Ectodermal cell (in vitro differentiated cells): Measurements from ENCODE around the gene SHROOM3.

Experiments used
- H3K27ac ChIP-seq: 2 replicates; pipeline ENCODE4 v1.7.0; 2013; ENCODE audit warnings: mild to moderate bottlenecking, low read depth, low read length; ENCODE audit not compliant: insufficient read depth, poor library complexity, severe bottlenecking
- H3K27me3 ChIP-seq: 2 replicates; pipeline ENCODE4 v1.7.0; 2013; ENCODE audit warnings: mild to moderate bottlenecking, low read length; ENCODE audit not compliant: insufficient read depth, control insufficient read depth, poor library complexity, severe bottlenecking
- H3K36me3 ChIP-seq: one replicate; pipeline ENCODE4 v1.7.0; 2013; ENCODE audit warnings: low read length; ENCODE audit not compliant: control insufficient read depth, insufficient read depth
- H3K4me1 ChIP-seq: one replicate; pipeline ENCODE4 v1.7.0; 2013; ENCODE audit warnings: low read length; ENCODE audit not compliant: control insufficient read depth, insufficient read depth
- H3K4me3 ChIP-seq: 2 replicates; pipeline ENCODE4 v1.7.0; 2013; ENCODE audit warnings: low read depth, low read length, control low read depth; ENCODE audit not compliant: insufficient read depth
- H3K9me3 ChIP-seq: 2 replicates; pipeline ENCODE4 v1.7.0; 2013; ENCODE audit warnings: mild to moderate bottlenecking, low read length, moderate library complexity; ENCODE audit not compliant: control insufficient read depth
- WGBS, 2 experiments: methylation state at CpG; one replicate each; pipeline ENCODE4 v1.1.7; 2013; ENCODE audit warnings: missing lambda C conversion rate in 2 of 2; 5-methylcytosine and 5-hydroxymethylcytosine counted together

The SHROOM3 gene

DNA sequence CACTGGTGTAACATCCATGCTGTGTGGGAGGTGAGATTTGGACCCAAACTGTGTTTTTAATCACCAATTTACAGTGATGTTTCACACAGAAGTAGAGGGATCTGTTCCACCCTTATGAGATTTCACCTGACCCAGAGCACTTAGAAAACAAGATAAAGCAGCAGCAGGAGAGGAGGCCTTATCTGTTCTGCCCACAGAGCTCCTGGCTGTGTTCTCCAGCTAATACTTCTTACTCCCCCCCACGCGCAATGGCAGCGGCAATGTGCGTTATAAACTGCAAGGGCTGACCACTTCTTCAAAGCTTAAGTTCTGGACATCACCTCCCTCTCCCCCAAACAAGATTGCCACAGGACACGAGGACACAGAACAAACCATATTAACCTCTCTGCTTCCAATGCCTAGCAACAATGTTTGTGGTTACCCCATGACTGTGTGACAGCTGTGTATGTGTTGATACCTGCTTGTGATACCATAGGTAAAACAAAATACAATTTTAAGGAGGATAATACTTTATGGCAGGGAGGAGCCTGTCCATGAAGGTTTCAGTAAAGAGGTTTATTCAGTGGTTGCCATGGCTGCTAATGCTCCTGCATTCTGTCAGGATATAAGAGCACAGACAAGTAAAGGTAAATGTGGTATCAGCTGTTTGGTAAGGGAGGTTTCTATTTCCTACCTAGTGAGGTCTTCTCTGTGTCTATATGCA is 252.9 kb downstream of the SHROOM3 start:
- H3K27ac ChIP-seq, result no peak overlapping the region
- peaks cover 27% of the 10 kb centered on the region for H3K4me1 ChIP-seq
- H3K27me3 ChIP-seq, result no peaks in the 10 kb centered on the region
- H3K9me3 ChIP-seq, result no peaks in the 10 kb centered on the region
- 65 to 74% methylated on average over 5 of the region's 5 CpGs for WGBS, 2 experiments
- no peak overlapping the region for H3K4me3 ChIP-seq
- no peaks in the 10 kb centered on the region for H3K36me3 ChIP-seq

DNA sequence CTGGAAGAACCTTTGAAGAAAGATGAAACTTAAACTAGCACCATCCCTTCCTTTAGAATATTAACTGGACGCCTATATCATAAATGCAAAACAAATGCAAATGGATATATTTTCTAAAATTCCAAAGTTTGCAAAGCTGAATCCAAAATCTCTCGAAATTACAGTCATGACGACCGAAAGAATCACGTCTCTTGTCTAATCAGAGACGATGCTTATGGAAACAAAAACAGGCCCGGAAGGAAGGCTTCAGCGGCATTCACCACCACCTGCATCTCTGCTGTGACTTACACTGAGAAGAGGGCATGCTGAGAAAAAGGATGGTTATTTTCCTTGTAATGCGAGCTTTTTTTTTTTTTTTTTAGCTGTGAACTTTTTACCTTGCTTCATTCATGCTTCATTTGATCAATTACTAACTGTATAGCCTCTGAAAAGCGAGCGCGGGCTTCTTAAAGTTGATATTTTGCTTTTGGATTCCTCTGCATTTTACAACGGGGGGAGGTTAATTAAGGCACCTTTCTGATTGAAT is 253.7 kb downstream of the SHROOM3 start:
- H3K36me3 ChIP-seq, result no peaks in the 10 kb centered on the region
- peaks cover 30% of the 10 kb centered on the region for H3K4me1 ChIP-seq
- 3 to 4% methylated on average over 12 to 13 of the region's 13 CpGs for WGBS, 2 experiments
- H3K27me3 ChIP-seq, result no peaks in the 10 kb centered on the region
- peak overlapping the region; percentile 63 for H3K4me3 ChIP-seq
- no peak overlapping the region for H3K27ac ChIP-seq
- H3K9me3 ChIP-seq, result no peaks in the 10 kb centered on the region

DNA sequence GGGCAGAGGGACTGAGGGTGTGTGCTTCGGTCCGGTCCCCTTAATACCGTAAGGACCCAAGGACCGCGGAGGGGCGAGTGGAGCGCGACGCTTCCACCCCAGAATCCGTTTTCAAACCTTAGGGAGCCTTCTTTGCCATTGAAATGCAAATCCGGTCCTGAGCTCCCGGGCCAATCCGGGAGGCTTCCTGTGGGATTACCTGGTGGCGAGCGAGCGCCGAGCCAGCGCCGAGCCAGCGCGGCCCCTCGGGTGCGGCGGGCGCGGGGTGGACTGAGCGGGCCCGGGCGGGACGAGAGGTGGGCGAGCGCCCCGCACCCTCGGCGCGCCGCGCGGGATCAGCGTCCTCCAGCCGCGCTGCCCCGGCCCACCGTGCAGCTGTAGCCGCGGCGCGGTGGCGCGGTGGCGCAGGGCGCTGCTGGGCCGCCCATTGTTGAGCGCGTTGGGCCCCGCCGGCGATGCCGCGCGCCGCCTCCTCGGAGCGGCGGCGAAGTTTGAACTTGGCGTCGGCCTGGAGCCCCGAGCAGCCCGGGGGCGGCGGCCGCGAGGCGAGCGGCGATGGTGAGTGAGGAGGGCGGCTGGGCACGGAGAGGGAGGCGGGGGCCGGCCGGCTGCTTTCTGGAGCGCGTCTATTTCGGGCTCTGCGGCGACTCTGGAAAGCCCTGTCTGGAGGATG is 254.3 kb downstream of the SHROOM3 start:
- Histone ChIP-seq H3K9me3 (no peaks in the 10 kb centered on the region), H3K4me3 (peak overlapping the region; percentile 63), H3K36me3 (no peaks in the 10 kb centered on the region), H3K27ac (peak overlapping the region; percentile 45), H3K4me1 (peaks cover 36% of the 10 kb centered on the region), H3K27me3 (no peaks in the 10 kb centered on the region)
- 0% methylated on average over 87 of the region's 87 CpGs for WGBS, 2 experiments

DNA sequence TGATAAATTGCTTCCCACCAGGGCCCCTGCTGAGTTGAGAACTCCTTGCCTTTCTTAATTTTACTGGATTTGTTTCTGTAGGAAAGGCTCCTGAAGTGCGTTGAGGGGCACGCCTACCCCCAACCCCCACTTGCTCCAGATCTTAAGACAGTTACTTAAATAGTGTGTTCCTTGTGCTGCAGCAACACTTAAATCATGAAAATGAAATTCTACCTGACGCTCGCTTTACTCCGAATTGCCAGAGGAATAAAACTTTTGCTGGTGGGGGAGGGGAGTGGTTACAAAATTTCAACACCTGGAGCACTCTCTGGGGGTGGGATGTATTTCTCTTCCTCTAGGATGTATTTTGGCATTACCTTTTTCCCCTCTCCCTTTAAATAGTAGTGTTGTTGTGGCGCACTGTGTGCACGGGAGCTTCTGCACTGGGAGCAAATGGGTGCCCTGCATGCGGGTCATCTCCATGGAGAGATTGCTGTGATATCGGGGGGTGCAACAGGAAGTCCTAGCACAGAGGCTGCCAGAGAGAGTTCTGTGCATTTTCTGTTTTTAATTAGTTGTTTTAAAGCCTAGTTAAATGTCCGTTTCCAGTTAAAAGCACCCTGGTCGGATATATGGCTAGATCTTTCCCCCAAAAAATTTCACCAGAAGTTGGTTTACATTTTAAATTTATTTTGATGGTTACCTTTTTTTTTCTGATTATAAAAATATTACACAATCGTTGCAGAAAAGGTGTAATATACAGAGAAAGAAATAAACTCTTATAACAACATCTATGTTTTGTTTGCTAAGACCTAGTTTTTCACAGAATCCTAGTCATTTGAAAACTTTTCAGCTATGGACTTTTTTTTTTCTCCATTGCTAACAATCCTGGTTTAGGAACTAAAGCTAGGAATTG is 255.2 kb downstream of the SHROOM3 start:
- Histone ChIP-seq H3K9me3 (no peaks in the 10 kb centered on the region), H3K4me3 (peak overlapping the region; percentile 63), H3K27ac (no peak overlapping the region), H3K4me1 (peaks cover 45% of the 10 kb centered on the region), H3K27me3 (no peaks in the 10 kb centered on the region), H3K36me3 (no peaks in the 10 kb centered on the region)
- WGBS, 2 experiments, result 3 to 5% methylated on average over 8 to 11 of the region's 12 CpGs

DNA sequence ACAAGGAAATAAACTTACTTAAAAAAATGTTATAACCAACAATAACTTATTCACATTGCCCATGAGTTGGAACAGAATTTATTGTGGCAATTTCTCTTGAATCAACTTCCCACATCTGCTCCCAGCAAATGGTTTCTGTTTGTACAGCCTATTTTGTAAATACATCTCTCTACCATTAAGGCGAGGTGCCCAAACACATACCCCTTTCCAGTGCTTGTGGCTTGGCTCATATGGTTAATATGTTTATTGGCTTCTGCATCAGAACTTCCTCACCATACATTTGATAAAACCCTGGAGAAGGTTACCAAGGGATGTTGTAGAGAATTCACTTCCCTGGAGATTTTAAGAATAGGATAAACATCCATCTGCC is 255.9 kb downstream of the SHROOM3 start:
- no peaks in the 10 kb centered on the region for H3K36me3 ChIP-seq
- H3K27me3 ChIP-seq, result no peaks in the 10 kb centered on the region
- WGBS, 2 experiments, result 80 to 100% methylated on average over 1 of the region's 1 CpG
- H3K4me1 ChIP-seq, result peaks cover 52% of the 10 kb centered on the region
- H3K4me3 ChIP-seq, result peak overlapping the region; percentile 63
- no peak overlapping the region for H3K27ac ChIP-seq
- H3K9me3 ChIP-seq, result no peaks in the 10 kb centered on the region

DNA sequence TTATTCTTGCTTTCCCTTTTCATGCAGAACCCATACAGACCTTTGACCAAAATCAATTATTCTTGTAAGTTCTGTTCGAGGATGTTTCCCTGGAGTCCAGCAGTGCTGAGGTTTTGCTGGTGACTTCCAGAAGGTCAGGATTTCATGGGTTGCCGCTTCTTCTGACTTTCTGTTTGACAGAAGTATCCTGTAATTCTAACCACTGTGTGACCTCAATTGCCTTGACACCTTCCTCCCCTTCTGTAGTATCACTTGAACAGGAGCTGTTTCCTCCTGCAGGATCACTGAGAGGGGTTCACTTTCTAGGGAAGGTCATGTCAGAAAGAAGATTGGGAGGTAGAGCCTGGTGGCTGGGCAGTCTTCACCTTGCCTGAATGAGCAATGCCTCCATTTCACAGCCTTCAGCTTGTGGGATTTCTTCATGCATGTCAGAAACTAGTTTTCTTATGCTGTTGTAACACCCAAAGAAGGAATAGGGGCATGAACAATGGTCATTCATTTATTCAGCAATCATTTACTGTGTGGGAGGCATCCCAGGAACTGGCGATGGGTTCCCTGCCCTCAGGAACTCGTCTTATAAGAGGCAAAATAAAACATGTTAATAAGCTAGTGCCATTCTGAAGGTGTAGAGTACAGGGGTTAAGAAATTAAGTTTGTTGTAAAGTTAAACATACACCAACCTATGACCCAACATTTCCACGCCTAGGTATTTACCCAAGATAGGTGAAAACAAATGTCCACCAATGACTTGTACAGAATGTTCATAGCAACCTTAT is 257.0 kb downstream of the SHROOM3 start:
- H3K36me3 ChIP-seq, result no peaks in the 10 kb centered on the region
- WGBS, 2 experiments, result 88 to 92% methylated on average over 4 to 5 of the region's 5 CpGs
- no peaks in the 10 kb centered on the region for H3K9me3 ChIP-seq
- no peak overlapping the region for H3K4me3 ChIP-seq
- no peak overlapping the region for H3K27ac ChIP-seq
- no peaks in the 10 kb centered on the region for H3K27me3 ChIP-seq
- H3K4me1 ChIP-seq, result peaks cover 60% of the 10 kb centered on the region

DNA sequence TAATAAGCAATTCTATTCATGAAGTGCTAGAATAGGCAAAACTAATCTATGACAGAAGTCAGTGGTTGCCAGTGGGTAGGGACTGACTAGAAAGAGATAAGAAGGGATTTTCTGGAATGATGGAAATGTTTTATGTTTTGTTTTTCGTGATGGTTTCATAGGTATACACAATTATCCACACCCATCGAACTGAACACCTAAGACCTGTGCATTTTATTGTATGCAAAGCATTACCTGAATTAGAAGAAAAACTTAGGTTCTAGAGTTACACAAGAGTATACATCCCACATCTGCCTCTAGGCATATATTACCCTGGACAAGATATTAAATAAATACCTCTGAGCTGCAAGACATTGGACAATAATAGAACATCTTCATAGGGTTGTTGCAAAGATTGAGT is 257.7 kb downstream of the SHROOM3 start:
- H3K36me3 ChIP-seq, result no peaks in the 10 kb centered on the region
- H3K4me1 ChIP-seq, result peaks cover 64% of the 10 kb centered on the region
- H3K9me3 ChIP-seq, result no peaks in the 10 kb centered on the region
- no peak overlapping the region for H3K27ac ChIP-seq
- no peaks in the 10 kb centered on the region for H3K27me3 ChIP-seq
- 94% methylated on average over 2 of the region's 2 CpGs; no CpG with 5 or more reads in 1 of the 2 experiments for WGBS, 2 experiments
- H3K4me3 ChIP-seq, result no peak overlapping the region

DNA sequence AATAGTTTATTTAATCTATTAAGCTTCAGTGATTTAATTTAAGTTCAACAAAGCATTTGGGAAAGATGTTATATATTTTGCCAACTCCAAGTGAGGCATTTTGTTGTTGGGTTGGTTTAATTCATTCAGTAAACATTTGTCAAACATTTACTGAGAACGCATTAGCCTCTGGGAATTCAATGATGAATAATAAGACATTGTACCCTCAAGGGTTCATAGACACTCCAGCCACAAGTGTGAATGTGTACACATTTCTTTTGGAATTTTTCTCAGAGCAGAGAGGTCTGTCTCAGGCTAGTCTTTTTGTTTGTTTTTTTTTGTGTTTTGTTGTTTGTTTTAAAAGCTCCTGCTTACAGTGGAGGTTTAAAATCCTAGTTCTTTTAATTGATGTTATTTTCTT is 259.0 kb downstream of the SHROOM3 start:
- Histone ChIP-seq H3K27ac (no peak overlapping the region), H3K36me3 (no peaks in the 10 kb centered on the region), H3K4me3 (no peak overlapping the region), H3K4me1 (peaks cover 68% of the 10 kb centered on the region), H3K9me3 (no peaks in the 10 kb centered on the region), H3K27me3 (no peaks in the 10 kb centered on the region)
- 86 to 100% methylated on average over 1 of the region's 1 CpG for WGBS, 2 experiments

DNA sequence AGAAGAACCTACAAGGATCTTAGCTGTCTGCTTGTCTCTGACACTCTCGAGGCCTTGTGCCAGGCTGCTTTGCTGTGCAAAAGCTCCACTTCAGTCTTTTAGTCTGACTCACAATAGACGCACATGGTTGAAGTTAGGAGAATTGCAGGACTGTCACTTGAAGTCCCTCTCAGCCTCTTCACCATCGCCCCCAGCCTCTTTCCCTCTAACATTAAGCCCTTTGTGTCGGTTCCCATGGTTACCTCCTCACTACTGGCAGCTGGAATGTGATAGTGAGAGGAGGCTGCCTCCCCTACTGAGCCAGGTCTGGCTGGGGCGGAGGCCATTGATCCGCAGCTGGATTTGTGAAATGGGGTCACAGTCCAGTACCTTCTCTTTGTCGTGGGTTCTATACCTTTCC is 261.1 kb downstream of the SHROOM3 start:
- Histone ChIP-seq H3K9me3 (no peaks in the 10 kb centered on the region), H3K27ac (peak overlapping the region; percentile 75), H3K27me3 (no peaks in the 10 kb centered on the region), H3K4me1 (peaks cover 64% of the 10 kb centered on the region), H3K36me3 (no peaks in the 10 kb centered on the region), H3K4me3 (no peak overlapping the region)
- 5 to 8% methylated on average over 7 of the region's 7 CpGs for WGBS, 2 experiments
